ENCODE measurements around the gene TLR4.

TLR4 gene

GRCh38 chr9:117714282-117714681 lies 10.1 kb downstream of the TLR4 start:
- no peak for DNase-seq (ENCODE audit: low spot score)
- FAIRE-seq, result no peak

GRCh38 chr9:117715411-117715989 lies 11.3 kb downstream of the TLR4 start:
- FAIRE-seq, result no peak
- DNase-seq (ENCODE audit: low spot score), result no peak

- FAIRE-seq, result no peak
- no peak for DNase-seq (ENCODE audit: low spot score)
These were observed 13.9 kb downstream of the TLR4 start for GRCh38 chr9:117718085-117718484.

- FAIRE-seq, result no peak
- no peak for DNase-seq (ENCODE audit: low spot score)
These were observed 14.5 kb downstream of the TLR4 start for GRCh38 chr9:117718701-117719100.

GRCh38 chr9:117719161-117719920 lies 15.1 kb downstream of the TLR4 start:
- no peak for DNase-seq (ENCODE audit: low spot score)
- no peak for FAIRE-seq

GRCh38 chr9:117720066-117720465 lies 15.9 kb downstream of the TLR4 start:
- FAIRE-seq (no peak), DNase-seq (ENCODE audit: low spot score) (no peak)

- DNase-seq (ENCODE audit: low spot score) (no peak), FAIRE-seq (no peak)
These were observed 16.4 kb downstream of the TLR4 start for GRCh38 chr9:117720555-117720954.

GRCh38 chr9:117720987-117721386 lies 16.8 kb downstream of the TLR4 start:
- DNase-seq (ENCODE audit: low spot score) (no peak), FAIRE-seq (no peak)

- DNase-seq (ENCODE audit: low spot score), result no peak
- no peak for FAIRE-seq
These were observed 18.0 kb downstream of the TLR4 start for GRCh38 chr9:117722108-117722761.

GRCh38 chr9:117723986-117724625 lies 19.9 kb downstream of the TLR4 start:
- DNase-seq (ENCODE audit: low spot score) (no peak), FAIRE-seq (no peak)

GRCh38 chr9:117725426-117725887 lies 21.3 kb downstream of the TLR4 start:
- FAIRE-seq, result no peak
- no peak for DNase-seq (ENCODE audit: low spot score)

- DNase-seq (ENCODE audit: low spot score) (no peak), FAIRE-seq (no peak)
These were observed 25.2 kb downstream of the TLR4 start for GRCh38 chr9:117729375-117729774.

- no peak for FAIRE-seq
- no peak for DNase-seq (ENCODE audit: low spot score)
These were observed 28.3 kb downstream of the TLR4 start for GRCh38 chr9:117732494-117732893.

- DNase-seq (ENCODE audit: low spot score) (no peak), FAIRE-seq (no peak)
These were observed 29.3 kb downstream of the TLR4 start for GRCh38 chr9:117733465-117733864.

- DNase-seq (ENCODE audit: low spot score) (no peak), FAIRE-seq (no peak)
These were observed 29.9 kb downstream of the TLR4 start for GRCh38 chr9:117734082-117734481.

- FAIRE-seq (no peak), DNase-seq (ENCODE audit: low spot score) (no peak)
These were observed 30.5 kb downstream of the TLR4 start for GRCh38 chr9:117734523-117735314.

- FAIRE-seq (no peak), DNase-seq (ENCODE audit: low spot score) (no peak)
These were observed 33.6 kb downstream of the TLR4 start for GRCh38 chr9:117737721-117738226.

GRCh38 chr9:117739206-117739605 lies 35.0 kb downstream of the TLR4 start:
- FAIRE-seq, result no peak

GRCh38 chr9:117739624-117740347 lies 35.6 kb downstream of the TLR4 start:
- no peak for FAIRE-seq
- DNase-seq (ENCODE audit: low spot score), result no peak

More at GRCh38 chr9:117739206-117739605, 35.0 kb downstream of the TLR4 start:
- no peak for DNase-seq (ENCODE audit: low spot score)

GRCh38 chr9:117742131-117742530 lies 37.9 kb downstream of the TLR4 start:
- DNase-seq (ENCODE audit: low spot score) (no peak), FAIRE-seq (no peak)
